ENCODE data around the gene SLC25A45.

Gene SLC25A45

DNA sequence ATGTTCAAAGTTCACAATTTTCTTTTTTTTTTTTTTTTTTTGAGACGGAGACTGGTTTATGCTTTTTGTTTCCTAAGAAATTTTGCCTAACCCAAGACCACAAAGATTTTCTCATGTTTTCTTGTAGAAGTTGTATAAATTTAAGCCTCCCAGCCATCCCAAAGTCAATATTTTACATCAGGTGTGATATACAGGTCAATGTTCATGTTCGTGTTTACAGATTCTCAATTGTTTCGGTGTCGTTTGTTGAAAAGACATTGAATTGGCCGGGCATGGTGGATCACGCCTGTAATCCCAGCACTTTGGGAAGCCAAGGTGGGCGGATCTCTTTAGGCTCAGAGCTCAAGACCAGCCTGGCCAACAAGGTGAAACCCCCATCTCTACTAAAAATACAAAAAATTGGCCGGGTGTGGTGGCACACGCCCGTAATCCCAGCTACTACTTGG, 19.4 kb upstream of the SLC25A45 start:
- no peak overlapping the region for H3K4me3 ChIP-seq (ENCODE audit: low read length)
- no peak for TF ChIP-seq CTCF (IDR thresholded peaks at IDR 0.05; ENCODE audit: insufficient read depth, low read depth, low read length, missing control alignments)
- no peak for DNase-seq (ENCODE audit: low read depth)

DNA sequence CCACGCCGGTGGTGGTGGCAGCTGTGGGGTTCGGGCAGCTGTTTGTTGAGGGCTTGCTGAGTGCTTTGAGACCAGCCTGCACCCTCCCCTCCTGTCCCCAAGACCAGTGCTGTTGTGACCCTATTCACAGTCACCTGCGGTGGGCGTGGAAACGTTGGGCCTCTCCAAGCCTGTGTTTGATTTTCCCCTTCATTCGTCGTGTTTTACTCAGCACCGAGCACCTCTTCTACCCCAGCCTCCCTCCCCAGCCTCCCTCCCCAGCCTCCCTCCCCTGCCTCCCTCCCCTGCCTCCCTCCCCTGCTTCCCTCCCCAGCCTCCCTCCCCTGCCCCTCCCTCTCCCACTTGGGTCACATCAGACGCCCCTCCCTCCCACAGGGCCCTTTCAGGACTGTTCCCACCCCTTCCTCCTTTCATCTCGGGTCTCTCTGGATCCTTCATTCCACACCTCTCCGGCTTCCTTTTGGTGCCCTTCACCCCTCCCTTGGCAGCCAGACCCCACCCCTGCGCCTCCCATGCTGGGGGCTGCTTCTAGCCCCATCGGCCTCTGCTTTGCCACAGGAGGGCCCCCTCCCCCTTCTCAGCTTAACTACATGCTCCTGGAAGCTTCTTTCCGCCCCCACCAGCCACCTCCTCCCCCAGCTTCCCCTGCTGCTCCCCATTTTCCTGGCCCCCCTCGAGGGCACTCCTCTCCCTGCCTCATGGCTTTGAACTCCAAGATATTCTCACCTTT, 18.8 kb upstream of the SLC25A45 start:
- no peak overlapping the region for H3K4me3 ChIP-seq (ENCODE audit: low read length)
- TF ChIP-seq CTCF (IDR thresholded peaks at IDR 0.05; ENCODE audit: insufficient read depth, low read depth, low read length, missing control alignments) = no peak
- no peak for DNase-seq (ENCODE audit: low read depth)

GRCh38 chr11:65400307-65401072, 18.0 kb upstream of the SLC25A45 start:
- DNase-seq (ENCODE audit: low read depth) = no peak
- no peak overlapping the region for H3K4me3 ChIP-seq (ENCODE audit: low read length)
- TF ChIP-seq CTCF (IDR thresholded peaks at IDR 0.05; ENCODE audit: insufficient read depth, low read depth, low read length, missing control alignments) = no peak

GRCh38 chr11:65399845-65400244, 17.4 kb upstream of the SLC25A45 start:
- H3K4me3 ChIP-seq (ENCODE audit: low read length) = no peak overlapping the region
- DNase-seq (ENCODE audit: low read depth) = no peak
- no peak for TF ChIP-seq CTCF (IDR thresholded peaks at IDR 0.05; ENCODE audit: insufficient read depth, low read depth, low read length, missing control alignments)

- TF ChIP-seq CTCF (IDR thresholded peaks at IDR 0.05; ENCODE audit: insufficient read depth, low read depth, low read length, missing control alignments) = no peak
- DNase-seq (ENCODE audit: low read depth) = no peak
- H3K4me3 ChIP-seq (ENCODE audit: low read length) = no peak overlapping the region
Measured at GRCh38 chr11:65399249-65399648, 16.8 kb upstream of the SLC25A45 start.

DNA sequence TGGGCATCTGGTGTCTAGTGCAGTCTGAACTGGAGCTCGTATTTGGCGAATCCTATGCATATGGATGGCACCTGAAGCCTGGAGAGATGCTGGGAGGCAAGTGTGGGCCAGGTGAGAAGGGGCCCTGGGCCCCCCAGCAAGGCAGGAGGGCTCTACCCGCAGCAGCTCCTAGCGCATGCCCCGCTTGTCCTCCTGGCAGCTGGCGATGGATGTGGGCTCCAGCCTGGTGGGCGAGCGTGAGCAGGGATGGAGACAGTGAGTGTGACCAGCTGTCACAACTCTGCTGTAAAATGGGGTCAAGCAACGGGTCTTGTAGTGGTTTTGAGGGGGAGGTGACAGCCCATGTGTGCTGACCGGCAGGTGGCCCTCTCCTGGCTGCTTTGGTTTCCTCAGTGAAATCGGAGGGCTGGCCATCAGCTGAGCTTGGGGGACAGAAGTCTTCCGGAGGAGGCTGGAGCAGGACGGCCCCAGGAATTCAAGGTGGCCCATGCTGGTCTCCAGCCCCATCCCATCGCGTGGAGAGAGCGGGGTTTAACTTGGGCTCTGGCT, 16.0 kb upstream of the SLC25A45 start:
- no peak for TF ChIP-seq CTCF (IDR thresholded peaks at IDR 0.05; ENCODE audit: insufficient read depth, low read depth, low read length, missing control alignments)
- DNase-seq (ENCODE audit: low read depth) = no peak
- H3K4me3 ChIP-seq (ENCODE audit: low read length) = no peak overlapping the region

Measured in epithelial cell of esophagus (primary cell).